GM19328 (cell line): ENCODE data around the gene SPDYE18.
"Not testable (repeated sequence)": the region's sequence is repeated elsewhere in the genome, so short reads cannot be mapped to it uniquely, and the experiment has no call there.

Source experiments
- ATAC-seq: cut with Tn5 transposase; IDR thresholded peaks from one replicate; pipeline ENCODE4 v1.9.1; 2021; ENCODE audit warnings: mild to moderate bottlenecking, moderate library complexity; ENCODE audit not compliant: unreplicated experiment

SPDYE18 gene, protein sequence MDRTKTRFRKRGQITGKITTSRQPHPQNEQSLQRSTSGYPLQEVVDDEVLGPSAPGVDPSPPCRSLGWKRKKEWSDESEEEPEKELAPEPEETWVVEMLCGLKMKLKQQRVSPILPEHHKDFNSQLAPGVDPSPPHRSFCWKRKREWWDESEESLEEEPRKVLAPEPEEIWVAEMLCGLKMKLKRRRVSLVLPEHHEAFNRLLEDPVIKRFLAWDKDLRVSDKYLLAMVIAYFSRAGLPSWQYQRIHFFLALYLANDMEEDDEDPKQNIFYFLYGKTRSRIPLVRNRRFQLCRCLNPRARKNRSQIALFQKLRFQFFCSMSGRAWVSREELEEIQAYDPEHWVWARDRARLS

GRCh38 chr7:77062557-77062956 is at the start of gene SPDYE18:
Gene SPDYE18, minus strand, starts transcription at chr7:77062558. Its CDS starts 2,046 bp downstream, at chr7:77060512.
- not testable (repeated sequence) for ATAC-seq

DNA sequence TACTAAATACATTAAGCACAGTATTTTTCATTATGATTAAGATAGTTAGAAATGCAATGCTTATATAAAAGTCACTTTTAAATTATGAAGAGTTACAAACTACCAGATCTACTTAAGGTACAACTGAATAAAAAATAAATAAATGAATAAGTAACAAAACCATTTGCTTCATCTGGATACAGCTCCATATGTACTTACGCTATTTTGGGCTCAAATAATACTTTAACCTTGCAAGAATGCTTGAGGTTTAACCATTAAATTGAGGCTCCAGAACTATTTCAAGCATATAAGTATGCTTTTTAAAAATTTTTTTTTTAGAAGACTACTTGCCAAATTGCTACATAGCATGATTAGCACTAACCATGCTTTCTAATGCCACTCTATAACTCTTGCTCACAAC is 46.0 kb upstream of the SPDYE18 start:
- ATAC-seq = not testable (repeated sequence)

DNA sequence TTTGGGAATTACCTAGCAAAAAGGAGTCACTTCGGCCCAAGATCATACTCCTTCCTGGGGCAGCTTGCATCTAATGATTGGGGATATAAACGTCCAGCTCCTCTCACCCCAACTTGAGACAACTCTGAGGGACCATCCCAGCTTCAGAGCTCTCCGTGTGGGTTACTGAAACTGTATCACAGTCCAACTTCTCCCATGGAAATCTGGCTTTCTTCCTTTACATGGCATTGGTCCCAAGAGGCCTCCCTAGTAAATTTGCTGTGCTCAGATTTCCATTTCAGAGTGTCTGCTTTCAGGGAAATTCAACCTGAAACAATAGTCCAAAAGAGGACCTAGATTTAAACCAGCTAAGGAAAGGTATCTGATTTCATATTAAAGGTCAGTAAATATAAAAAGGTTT is 45.3 kb upstream of the SPDYE18 start:
- not testable (repeated sequence) for ATAC-seq

- ATAC-seq = not testable (repeated sequence)
Measured at GRCh38 chr7:77105904-77106303, 43.5 kb upstream of the SPDYE18 start.

GRCh38 chr7:77102671-77103070 is 40.3 kb upstream of the SPDYE18 start:
- not testable (repeated sequence) for ATAC-seq

GRCh38 chr7:77101187-77101586 is 38.8 kb upstream of the SPDYE18 start:
- ATAC-seq = not testable (repeated sequence)

DNA sequence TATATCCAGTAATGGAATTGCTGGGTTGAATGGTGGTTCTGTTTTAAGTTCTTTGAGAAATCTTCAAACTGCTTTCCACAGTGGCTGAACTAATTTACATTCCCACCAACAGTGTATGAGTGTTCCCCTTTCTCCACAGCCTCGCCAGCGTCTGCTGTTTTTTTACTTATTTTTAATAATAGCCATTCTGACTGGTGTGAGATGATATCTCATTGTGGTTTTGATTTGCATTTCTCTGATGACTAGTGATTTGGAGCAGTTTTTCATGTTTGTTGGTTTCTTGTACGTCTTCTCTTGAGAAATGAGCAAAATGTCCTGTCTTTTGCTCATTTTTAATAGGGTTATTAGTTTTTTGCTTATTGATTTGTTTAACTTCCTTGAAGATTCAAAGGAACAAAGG is 38.1 kb upstream of the SPDYE18 start:
- ATAC-seq = not testable (repeated sequence)

DNA sequence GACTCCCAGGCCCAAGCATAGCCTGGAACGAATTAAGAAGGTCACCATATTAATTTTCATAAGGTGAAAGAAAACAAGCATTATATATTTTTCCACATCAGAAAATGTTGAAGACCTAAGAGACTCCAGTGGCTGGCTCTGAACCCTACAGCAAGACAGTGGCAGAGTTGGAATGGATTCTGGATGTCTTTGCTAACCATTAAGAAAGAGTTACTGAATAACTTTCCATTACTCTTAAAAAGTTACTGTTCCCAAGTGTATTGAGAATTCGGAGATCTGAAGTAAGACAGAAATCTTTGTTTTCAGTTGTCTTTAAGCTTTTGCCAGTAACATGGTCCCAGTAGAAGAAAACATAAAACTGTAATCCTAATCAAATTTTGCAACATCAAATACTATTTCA is 29.9 kb upstream of the SPDYE18 start:
- ATAC-seq = not testable (repeated sequence)

DNA sequence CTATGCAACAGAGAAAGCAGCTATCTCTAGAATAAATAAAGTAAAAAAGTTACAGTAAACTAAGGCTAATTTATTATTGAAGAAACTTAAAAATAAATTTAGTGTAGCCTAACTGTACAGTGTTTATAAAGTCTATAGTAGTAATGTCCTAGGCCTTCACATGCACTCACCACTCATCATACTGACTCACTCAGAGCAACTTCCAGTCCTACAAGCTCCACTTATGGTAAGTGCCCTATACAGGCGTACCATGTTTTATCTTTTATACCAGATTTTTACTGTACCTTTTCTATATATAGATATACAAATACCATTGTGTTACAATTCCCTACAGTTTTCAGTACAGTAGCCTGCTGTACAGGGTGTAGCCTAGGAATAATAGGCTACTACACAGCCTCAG is 19.8 kb upstream of the SPDYE18 start:
- ATAC-seq = not testable (repeated sequence)

GRCh38 chr7:77080236-77080635 is 17.9 kb upstream of the SPDYE18 start:
- ATAC-seq = not testable (repeated sequence)

GRCh38 chr7:77079624-77080023 is 17.3 kb upstream of the SPDYE18 start:
- ATAC-seq = not testable (repeated sequence)

DNA sequence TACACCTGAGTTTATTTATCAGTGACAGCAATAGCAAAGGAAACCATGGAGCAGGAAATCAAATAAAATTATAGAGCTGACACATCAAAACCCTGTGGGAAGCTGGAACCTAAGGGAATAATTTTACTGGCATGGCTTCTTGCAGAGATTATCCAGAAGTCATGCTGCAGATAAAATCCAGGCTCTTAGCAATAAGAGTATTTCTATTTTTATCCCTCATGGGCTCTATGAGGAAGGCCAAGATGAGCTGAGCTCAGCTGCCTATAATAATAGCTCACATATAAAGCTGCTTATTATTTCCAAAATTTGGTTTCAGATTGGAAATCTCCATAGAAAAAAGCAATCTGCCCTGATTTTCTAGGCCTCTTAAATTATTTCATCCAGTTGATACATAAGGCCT is 16.8 kb upstream of the SPDYE18 start:
- ATAC-seq = not testable (repeated sequence)

GRCh38 chr7:77077060-77077459 is 14.7 kb upstream of the SPDYE18 start:
- ATAC-seq = not testable (repeated sequence)

GRCh38 chr7:77074786-77075396 is 12.5 kb upstream of the SPDYE18 start:
- not testable (repeated sequence) for ATAC-seq

GRCh38 chr7:77071108-77071507 is 8.8 kb upstream of the SPDYE18 start:
- ATAC-seq = not testable (repeated sequence)

DNA sequence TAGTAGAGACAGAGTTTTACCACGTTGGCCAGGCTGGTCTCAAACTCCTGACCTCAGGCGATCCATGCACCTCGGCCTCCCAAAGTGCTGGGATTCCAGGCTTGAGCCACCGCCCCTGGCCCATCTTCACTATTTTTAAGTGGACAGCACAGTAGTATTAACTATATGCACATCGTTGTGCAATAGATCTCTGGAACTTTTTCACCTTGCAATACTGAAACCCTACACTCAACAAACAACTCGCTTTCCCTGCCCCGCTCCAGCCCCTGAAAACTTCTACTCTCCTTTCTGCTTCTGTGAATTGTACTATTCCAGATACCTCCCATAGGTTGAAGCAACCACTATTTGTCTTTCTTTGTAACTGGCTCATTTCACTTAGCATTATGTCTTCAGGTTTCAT is 3.5 kb upstream of the SPDYE18 start:
- ATAC-seq = not testable (repeated sequence)

DNA sequence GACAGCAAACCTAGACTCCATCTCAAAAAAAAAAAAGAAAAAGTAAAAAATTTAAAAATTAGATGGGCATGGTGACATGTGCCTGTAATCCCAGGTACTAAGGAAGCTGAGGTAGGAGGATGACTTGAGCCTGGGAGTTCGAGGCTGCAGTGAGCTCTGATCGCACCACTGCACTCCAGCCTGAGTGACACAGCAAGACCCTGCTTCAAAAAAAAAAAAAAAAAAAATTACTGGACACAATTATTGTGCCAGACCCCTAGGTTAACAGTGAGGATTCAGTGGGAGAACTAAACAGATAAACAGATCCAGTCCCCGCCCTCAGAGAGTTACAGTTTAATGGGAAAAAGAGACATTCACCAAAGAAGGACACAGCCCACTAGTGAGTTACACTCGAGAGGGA is 1.4 kb upstream of the SPDYE18 start:
- not testable (repeated sequence) for ATAC-seq

- ATAC-seq = not testable (repeated sequence)
Measured at GRCh38 chr7:77032261-77032660, 30.1 kb downstream of the SPDYE18 start, which contains the start of gene SPDYE17. Gene SPDYE17, minus strand, starts transcription at chr7:77032361. Its CDS starts 1,791 bp downstream, at chr7:77030570.

- not testable (repeated sequence) for ATAC-seq
Measured at GRCh38 chr7:77026349-77026748, 36.0 kb downstream of the SPDYE18 start.

DNA sequence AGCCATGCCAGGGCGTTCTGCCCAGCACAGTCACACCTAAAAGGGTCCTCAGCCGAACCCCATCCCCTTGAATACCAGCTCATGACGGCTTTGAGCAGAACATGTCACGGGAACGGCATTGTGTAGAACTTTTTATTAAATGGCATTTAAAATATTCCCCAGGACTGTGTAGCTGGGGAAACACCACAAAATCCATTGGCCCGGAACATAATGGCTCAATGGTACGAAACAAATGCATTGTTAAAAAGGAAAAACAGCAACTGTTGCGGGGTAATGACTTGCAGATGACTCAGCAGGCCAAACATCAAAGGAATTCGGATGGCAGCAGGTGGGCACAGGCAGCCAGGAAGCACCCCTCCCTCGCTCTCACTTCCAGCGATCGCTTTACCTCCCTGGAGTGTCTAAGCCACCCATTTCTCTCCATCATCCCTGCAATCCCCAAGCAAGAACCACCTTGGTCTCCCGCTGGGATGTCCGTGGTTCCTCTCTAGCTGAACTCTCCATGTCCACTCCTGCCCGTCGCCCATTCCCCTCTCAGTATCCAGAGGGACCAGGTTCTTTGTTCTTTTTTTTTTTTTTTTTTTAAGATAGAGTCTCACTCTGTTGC is 52.2 kb downstream of the SPDYE18 start:
- not testable (repeated sequence) for ATAC-seq

- ATAC-seq = not testable (repeated sequence)
Measured at GRCh38 chr7:77008000-77008399, 54.4 kb downstream of the SPDYE18 start.
